ENCODE measurements around the gene KIFC1. TPM values are rescaled to one million over a fixed set of nuclear protein-coding genes. Genes with fewer than 3 reads are reported as not detected.

The KIFC1 gene
- total RNA-seq, 2 donors from 2014 or later = 0.66 TPM; not detected in 1

DNA sequence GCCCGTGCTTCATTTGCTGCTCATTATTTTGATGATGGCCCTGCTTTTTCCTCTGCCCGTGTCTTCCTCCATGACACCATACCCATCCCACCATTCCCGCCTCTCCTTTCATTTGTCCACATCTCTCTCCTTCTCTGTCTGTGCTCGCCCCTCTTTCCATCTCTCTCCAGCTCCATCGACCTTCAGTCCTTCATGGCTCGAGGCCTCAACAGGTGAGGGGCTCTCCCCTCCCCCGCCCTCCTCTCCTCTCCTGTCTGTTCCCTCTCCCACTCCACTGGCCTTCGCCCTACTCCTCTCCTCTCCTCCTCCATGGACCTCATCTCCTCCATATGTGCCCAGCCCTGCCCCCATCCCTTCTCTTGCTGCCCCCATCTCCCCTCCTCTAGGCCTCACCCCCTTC, 50.7 kb downstream of the KIFC1 start:
- no peak for TF ChIP-seq CTCF (IDR thresholded peaks at IDR 0.05)
- no peak for TF ChIP-seq POLR2A (IDR thresholded peaks at IDR 0.05)
- H3K27ac ChIP-seq = no peak overlapping the region
- no peak overlapping the region for H3K4me3 ChIP-seq
- no peaks in the 10 kb centered on the region for H3K36me3 ChIP-seq (replicated peaks in 1 of 2; ENCODE audit: insufficient read depth in 1 of 2, low read depth in 2 of 2)
- intact Hi-C loops (cut with DNase I) = no loop called here
- ATAC-seq = no peak
- 80 to 86% methylated on average over 8 of the region's 8 CpGs for WGBS, 2 donors
- H3K9me3 ChIP-seq = no peaks in the 10 kb centered on the region
- no peaks in the 10 kb centered on the region for H3K27me3 ChIP-seq
- H3K4me1 ChIP-seq = no peaks in the 10 kb centered on the region
- no peak for DNase-seq

GRCh38 chr6:33443025-33443424, 51.4 kb downstream of the KIFC1 start:
- no peaks in the 10 kb centered on the region for H3K27me3 ChIP-seq
- H3K4me1 ChIP-seq = no peaks in the 10 kb centered on the region
- no peak for DNase-seq
- 88 to 96% methylated on average over 3 to 17 of the region's 17 CpGs for WGBS, 2 donors
- no peak overlapping the region for H3K4me3 ChIP-seq
- no peak for ATAC-seq
- H3K27ac ChIP-seq = no peak overlapping the region
- TF ChIP-seq CTCF (IDR thresholded peaks at IDR 0.05) = no peak
- no peak for TF ChIP-seq POLR2A (IDR thresholded peaks at IDR 0.05)
- intact Hi-C loops (cut with DNase I) = no loop called here
- no peaks in the 10 kb centered on the region for H3K36me3 ChIP-seq (replicated peaks in 1 of 2; ENCODE audit: insufficient read depth in 1 of 2, low read depth in 2 of 2)
- H3K9me3 ChIP-seq = no peaks in the 10 kb centered on the region

GRCh38 chr6:33443619-33444504, 52.2 kb downstream of the KIFC1 start:
- DNase-seq = no peak
- Histone ChIP-seq H3K4me1 (no peaks in the 10 kb centered on the region), H3K9me3 (no peaks in the 10 kb centered on the region), H3K4me3 (no peak overlapping the region), H3K27ac (no peak overlapping the region), H3K36me3 (replicated peaks in 1 of 2; ENCODE audit: insufficient read depth in 1 of 2, low read depth in 2 of 2) (no peaks in the 10 kb centered on the region), H3K27me3 (no peaks in the 10 kb centered on the region)
- TF ChIP-seq CTCF (IDR thresholded peaks at IDR 0.05) = no peak
- no peak for TF ChIP-seq POLR2A (IDR thresholded peaks at IDR 0.05)
- intact Hi-C loops (cut with DNase I) = no loop called here
- 83 to 94% methylated on average over 9 to 13 of the region's 18 CpGs for WGBS, 2 donors
- ATAC-seq = no peak

DNA sequence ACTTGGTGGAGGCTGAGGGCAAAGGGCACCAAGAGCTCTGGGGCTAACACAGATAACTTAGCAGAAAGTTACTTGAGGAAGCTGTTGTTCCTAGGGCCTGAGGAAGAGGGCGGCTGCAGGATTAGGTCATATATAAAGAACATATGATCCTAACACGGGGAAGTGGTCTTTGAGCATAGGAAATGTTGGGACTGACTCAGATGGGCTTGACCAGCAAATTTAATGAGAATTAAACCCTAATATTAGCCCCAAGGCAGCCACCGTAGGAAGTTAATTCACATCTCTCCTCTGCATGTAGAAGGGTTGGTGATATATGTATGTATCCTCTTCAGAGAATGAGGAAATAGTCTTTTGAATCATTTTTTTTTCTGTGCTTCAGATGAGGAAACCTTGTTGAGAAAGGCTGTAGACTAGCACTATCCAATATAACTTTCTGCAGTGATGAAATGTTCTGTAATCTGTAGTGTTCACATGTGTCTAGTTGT, 53.5 kb downstream of the KIFC1 start:
- Histone ChIP-seq H3K9me3 (no peaks in the 10 kb centered on the region), H3K36me3 (replicated peaks in 1 of 2; ENCODE audit: insufficient read depth in 1 of 2, low read depth in 2 of 2) (no peaks in the 10 kb centered on the region), H3K4me1 (no peaks in the 10 kb centered on the region), H3K27ac (peak overlapping the region in 1 of 4 donors; percentile 8), H3K4me3 (no peak overlapping the region), H3K27me3 (no peaks in the 10 kb centered on the region)
- peak in 1 of 4 donors; percentile 16 for DNase-seq
- TF ChIP-seq CTCF (IDR thresholded peaks at IDR 0.05) (no peak), POLR2A (IDR thresholded peaks at IDR 0.05) (no peak)
- ATAC-seq = no peak
- 82 to 83% methylated on average over 3 of the region's 3 CpGs for WGBS, 2 donors
- intact Hi-C loops (cut with DNase I) = no loop called here
